NCI-H526 treated with DMSO at 0.1 percent for 48 hours (cell line): ENCODE results near the gene CHRNB2.

Source experiments
- DNase-seq: peaks from one replicate; lab custom pipeline; 2025; lab: John Stamatoyannopoulos, UW

CHRNB2 gene

GRCh38 chr1:154553056-154554030 lies 14.2 kb upstream of the CHRNB2 start:
- no peak for DNase-seq

- no peak for DNase-seq
Measured at GRCh38 chr1:154556422-154556821, 11.2 kb upstream of the CHRNB2 start.

GRCh38 chr1:154557248-154557938 lies 10.2 kb upstream of the CHRNB2 start:
- no peak for DNase-seq

GRCh38 chr1:154557939-154558719 lies 9.4 kb upstream of the CHRNB2 start, which contains the start of gene UBE2Q1:
Gene UBE2Q1, minus strand, starts transcription at chr1:154558662. Its CDS starts 109 bp downstream, at chr1:154558553.
- no peak for DNase-seq

- peak; percentile 100 for DNase-seq
Measured at GRCh38 chr1:154558720-154559465, 8.7 kb upstream of the CHRNB2 start.

GRCh38 chr1:154559466-154560044 lies 8.0 kb upstream of the CHRNB2 start:
- DNase-seq: peak; percentile 98

GRCh38 chr1:154565876-154566275 lies 1.7 kb upstream of the CHRNB2 start:
- no peak for DNase-seq

GRCh38 chr1:154568157-154568815 lies 708 bp downstream of the CHRNB2 start:
- no peak for DNase-seq

- DNase-seq: no peak
Measured at GRCh38 chr1:154571244-154571963, 3.8 kb downstream of the CHRNB2 start.

GRCh38 chr1:154571964-154572288 lies 4.3 kb downstream of the CHRNB2 start:
- no peak for DNase-seq

GRCh38 chr1:154572468-154573167 lies 5.0 kb downstream of the CHRNB2 start:
- no peak for DNase-seq

- no peak for DNase-seq
Measured at GRCh38 chr1:154573168-154573510, 5.6 kb downstream of the CHRNB2 start.

GRCh38 chr1:154574716-154575115 lies 7.1 kb downstream of the CHRNB2 start:
- DNase-seq: peak; percentile 98

GRCh38 chr1:154575147-154575927 lies 7.8 kb downstream of the CHRNB2 start:
- no peak for DNase-seq

GRCh38 chr1:154575951-154576566 lies 8.5 kb downstream of the CHRNB2 start:
- DNase-seq: no peak

- no peak for DNase-seq
Measured at GRCh38 chr1:154577346-154578057, 9.9 kb downstream of the CHRNB2 start.

- DNase-seq: no peak
Measured at GRCh38 chr1:154578058-154578418, 10.5 kb downstream of the CHRNB2 start.

- DNase-seq: no peak
Measured at GRCh38 chr1:154579374-154579773, 11.8 kb downstream of the CHRNB2 start.
